H9 (cell line): ENCODE results near the gene MCEMP1. TPM values are rescaled to one million over a fixed set of nuclear protein-coding genes. Genes with fewer than 3 reads are reported as not detected.

ENCODE experiments used
- DNase-seq: peaks from one replicate; pipeline ENCODE4 v3.0.0-alpha.2; 2017
- H2AFZ ChIP-seq: one replicate; pipeline ENCODE4 v1.6.1; 2013; ENCODE audit warnings: mild to moderate bottlenecking, low read length, control low read depth, moderate library complexity
- H2AK5ac ChIP-seq: 2 replicates; pipeline ENCODE4 v1.6.1; 2013; ENCODE audit warnings: low read length, control low read depth, mixed read lengths; ENCODE audit not compliant: insufficient read length
- H2BK120ac ChIP-seq: one replicate; pipeline ENCODE4 v1.6.1; 2013; ENCODE audit warnings: low read depth, mild to moderate bottlenecking, low read length, control low read depth, inconsistent platforms; ENCODE audit not compliant: poor library complexity, severe bottlenecking
- H2BK12ac ChIP-seq: 2 replicates; pipeline ENCODE4 v1.6.1; 2013; ENCODE audit warnings: low read length, control low read depth, mixed read lengths, low read depth; ENCODE audit not compliant: insufficient read length
- H2BK15ac ChIP-seq: 2 replicates; pipeline ENCODE4 v1.6.1; 2013; ENCODE audit warnings: low read depth, low read length, control low read depth
- H2BK20ac ChIP-seq: one replicate; pipeline ENCODE4 v1.6.1; 2013; ENCODE audit warnings: low read depth, mild to moderate bottlenecking, low read length, control low read depth, inconsistent platforms; ENCODE audit not compliant: poor library complexity, severe bottlenecking
- H2BK5ac ChIP-seq: 2 replicates; pipeline ENCODE4 v1.6.1; 2013; ENCODE audit warnings: low read length, control low read depth, mixed read lengths; ENCODE audit not compliant: insufficient read length
- H3K14ac ChIP-seq: 2 replicates; pipeline ENCODE4 v1.6.1; 2013; ENCODE audit warnings: low read length, control low read depth; ENCODE audit not compliant: insufficient read depth
- H3K18ac ChIP-seq: 2 replicates; pipeline ENCODE4 v1.6.1; 2013; ENCODE audit warnings: low read depth, mild to moderate bottlenecking, mixed read lengths, low read length, control low read depth; ENCODE audit not compliant: insufficient read length
- H3K23ac ChIP-seq: 2 replicates; pipeline ENCODE4 v1.6.1; 2013; ENCODE audit warnings: low read length, control low read depth, mixed read lengths, low read depth; ENCODE audit not compliant: insufficient read length
- H3K23me2 ChIP-seq: 2 replicates; pipeline ENCODE4 v1.6.1; 2013; ENCODE audit warnings: low read depth, mild to moderate bottlenecking, mixed read lengths, low read length, control low read depth; ENCODE audit not compliant: insufficient read length, poor library complexity, severe bottlenecking
- H3K27ac ChIP-seq: 2 replicates; pipeline ENCODE4 v1.5.1; 2013; ENCODE audit warnings: low read length, control low read depth, mixed read lengths, low read depth; ENCODE audit not compliant: insufficient read length
- H3K27me3 ChIP-seq: 2 replicates; pipeline ENCODE4 v1.6.1; 2013; ENCODE audit warnings: low read length, control low read depth, inconsistent platforms; ENCODE audit not compliant: insufficient read depth
- H3K4ac ChIP-seq: 2 replicates; pipeline ENCODE4 v1.6.1; 2013; ENCODE audit warnings: low read depth, mild to moderate bottlenecking, control low read depth, inconsistent platforms, low read length, moderate library complexity
- H3K4me1 ChIP-seq: 2 replicates; pipeline ENCODE4 v1.6.1; 2013; ENCODE audit warnings: low read length, control low read depth, inconsistent platforms; ENCODE audit not compliant: insufficient read depth
- H3K4me2 ChIP-seq: 2 replicates; pipeline ENCODE4 v1.6.1; 2013; ENCODE audit warnings: low read length, control low read depth, mixed read lengths; ENCODE audit not compliant: insufficient read length, insufficient read depth
- H3K56ac ChIP-seq: 2 replicates; pipeline ENCODE4 v1.6.1; 2013; ENCODE audit warnings: low read depth, mild to moderate bottlenecking, mixed read lengths, low read length, control low read depth; ENCODE audit not compliant: insufficient read length
- H3K79me1 ChIP-seq: 2 replicates; pipeline ENCODE4 v1.6.1; 2013; ENCODE audit warnings: low read depth, mild to moderate bottlenecking, moderate library complexity, low read length, control low read depth, inconsistent platforms; ENCODE audit not compliant: insufficient read depth, poor library complexity, severe bottlenecking
- H3K79me2 ChIP-seq: 2 replicates; pipeline ENCODE4 v1.6.1; 2013; ENCODE audit warnings: low read length, control low read depth, inconsistent platforms; ENCODE audit not compliant: insufficient read depth
- H3K9ac ChIP-seq: 2 replicates; pipeline ENCODE4 v1.6.1; 2013; ENCODE audit warnings: low read length, control low read depth, mixed read lengths; ENCODE audit not compliant: insufficient read length; ENCODE audit errors: extremely low read depth
- H3K9me3 ChIP-seq: one replicate; pipeline ENCODE4 v1.6.1; 2013; ENCODE audit warnings: low read depth, low read length, inconsistent platforms; ENCODE audit not compliant: control insufficient read depth
- H3T11ph ChIP-seq: one replicate; pipeline ENCODE4 v1.6.1; 2013; ENCODE audit warnings: mild to moderate bottlenecking, low read length, control low read depth, inconsistent platforms
- H4K20me1 ChIP-seq: one replicate; pipeline ENCODE4 v1.6.1; 2013; ENCODE audit not compliant: control insufficient read depth, insufficient read length, insufficient read depth
- H4K5ac ChIP-seq: 2 replicates; pipeline ENCODE4 v1.6.1; 2013; ENCODE audit warnings: low read depth, mild to moderate bottlenecking, mixed read lengths, low read length, control low read depth; ENCODE audit not compliant: insufficient read length
- H4K8ac ChIP-seq: replicated peaks from 2 replicates; pipeline ENCODE4 v1.6.1; 2013; ENCODE audit warnings: low read length, control low read depth, mixed read lengths, low read depth; ENCODE audit not compliant: insufficient read length
- H4K91ac ChIP-seq: 2 replicates; pipeline ENCODE4 v1.6.1; 2013; ENCODE audit warnings: low read depth, mild to moderate bottlenecking, moderate library complexity, mixed read lengths, low read length, control low read depth; ENCODE audit not compliant: insufficient read length
- H3K27ac Mint-ChIP-seq, 3 experiments: 2 replicates in 2 of 3; 3 replicates in 1 of 3; pipeline ENCODE4 v1.8.0; 2020 to 2021; ENCODE audit warnings: mixed read lengths in 3 of 3, mild to moderate bottlenecking in 1 of 3, moderate library complexity in 1 of 3
- H3K27me3 Mint-ChIP-seq: 2 replicates; pipeline ENCODE4 v1.8.0; 2021; ENCODE audit warnings: low read depth, mild to moderate bottlenecking, moderate library complexity, mixed read lengths
- H3K36me3 Mint-ChIP-seq, 3 experiments: 2 replicates in 2 of 3; 3 replicates in 1 of 3; pipeline ENCODE4 v1.8.0; 2020 to 2021; ENCODE audit warnings: low read depth in 3 of 3, mixed read lengths in 3 of 3; ENCODE audit not compliant: insufficient read depth in 1 of 3
- H3K4me1 Mint-ChIP-seq, 2 experiments: 2 replicates each; pipeline ENCODE4 v1.8.0; 2020; ENCODE audit warnings: mixed read lengths in 2 of 2
- H3K4me3 Mint-ChIP-seq, 2 experiments: 2 replicates in 1 of 2; 3 replicates in 1 of 2; pipeline ENCODE4 v1.8.0; 2020 to 2021; ENCODE audit warnings: mild to moderate bottlenecking in 2 of 2, mixed read lengths in 2 of 2, moderate library complexity in 1 of 2
- H3K9me3 Mint-ChIP-seq, 2 experiments: 2 replicates in 1 of 2; 3 replicates in 1 of 2; pipeline ENCODE4 v1.8.0; 2020; ENCODE audit warnings: mild to moderate bottlenecking in 2 of 2, mixed read lengths in 2 of 2, moderate library complexity in 1 of 2
- WGBS: extraction: QIAGEN DNeasy Blood & Tissue Kit; methylation state at CpG from one replicate; pipeline ENCODE4 v1.1.7; 2013; ENCODE audit warnings: missing lambda C conversion rate, low lambda C conversion rate, mixed read lengths; ENCODE audit not compliant: insufficient read length; ENCODE audit errors: extremely low coverage; 5-methylcytosine and 5-hydroxymethylcytosine counted together
- total RNA-seq: library from RNA; stranded (reverse); gene quantifications from 2 replicates; pipeline ENCODE4 v1.2.1, GENCODE V29; 2021
- TF ChIP-seq, protein P1 (sequence below): fragments of 200-600 bp; sonication (generic); conservative IDR thresholded peaks from 3 replicates; pipeline ENCODE4 v1.8.0; 2021; ENCODE audit warnings: antibody characterized with exemption, mild to moderate bottlenecking

The MCEMP1 gene
- total RNA-seq, 1 experiment from 2014 or later, result not detected

DNA sequence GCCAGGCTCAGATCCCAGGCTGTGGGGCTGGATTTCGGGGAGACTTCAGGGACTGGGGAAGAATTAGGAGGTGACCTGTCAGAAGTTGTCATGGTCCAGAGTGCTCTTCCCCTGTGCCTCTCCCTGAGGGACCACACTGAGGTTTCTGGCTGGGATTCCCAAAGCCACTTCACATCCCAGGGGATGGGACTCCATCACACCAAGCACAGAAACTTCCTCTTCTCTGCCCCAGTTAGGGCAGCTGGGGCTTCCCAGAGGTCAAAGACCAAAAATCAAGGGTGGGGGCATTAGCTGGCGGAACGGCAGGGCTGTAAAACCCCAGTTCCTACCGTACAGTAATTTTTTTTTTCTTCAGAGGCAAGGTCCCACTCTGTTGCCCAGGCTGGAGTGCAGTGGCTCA, 17.6 kb downstream of the MCEMP1 start:
- H2BK15ac ChIP-seq, result no peak overlapping the region
- H2BK20ac ChIP-seq, result no peak overlapping the region
- no peaks in the 10 kb centered on the region for H3K23me2 ChIP-seq
- no peak overlapping the region for H3K9ac ChIP-seq
- no peak for DNase-seq
- Mint-ChIP-seq H3K27me3 (peaks cover 47% of the 10 kb centered on the region), H3K4me3 (no peak overlapping the region), H3K27ac (no peak overlapping the region), H3K36me3 (no peaks in the 10 kb centered on the region), H3K9me3 (no peaks in the 10 kb centered on the region), H3K4me1 (peaks cover 5 to 25% of the 10 kb centered on the region in 2 experiments)
- no CpG with 5 or more reads among the region's 4 CpGs for WGBS
- no peaks in the 10 kb centered on the region for H3K27me3 ChIP-seq
- no peak overlapping the region for H2BK12ac ChIP-seq
- no peak overlapping the region for H3K14ac ChIP-seq
- H4K8ac ChIP-seq, result no peak overlapping the region
- no peak overlapping the region for H2AK5ac ChIP-seq
- H4K91ac ChIP-seq, result no peak overlapping the region
- H3T11ph ChIP-seq, result no peak overlapping the region
- no peak overlapping the region for H2AFZ ChIP-seq
- H3K79me1 ChIP-seq, result no peaks in the 10 kb centered on the region
- no peak overlapping the region for H3K4ac ChIP-seq
- H3K23ac ChIP-seq, result no peak overlapping the region
- no peaks in the 10 kb centered on the region; the same call in 1 of the 2 replicates for H3K4me1 ChIP-seq
- TF ChIP-seq, protein P1, sequence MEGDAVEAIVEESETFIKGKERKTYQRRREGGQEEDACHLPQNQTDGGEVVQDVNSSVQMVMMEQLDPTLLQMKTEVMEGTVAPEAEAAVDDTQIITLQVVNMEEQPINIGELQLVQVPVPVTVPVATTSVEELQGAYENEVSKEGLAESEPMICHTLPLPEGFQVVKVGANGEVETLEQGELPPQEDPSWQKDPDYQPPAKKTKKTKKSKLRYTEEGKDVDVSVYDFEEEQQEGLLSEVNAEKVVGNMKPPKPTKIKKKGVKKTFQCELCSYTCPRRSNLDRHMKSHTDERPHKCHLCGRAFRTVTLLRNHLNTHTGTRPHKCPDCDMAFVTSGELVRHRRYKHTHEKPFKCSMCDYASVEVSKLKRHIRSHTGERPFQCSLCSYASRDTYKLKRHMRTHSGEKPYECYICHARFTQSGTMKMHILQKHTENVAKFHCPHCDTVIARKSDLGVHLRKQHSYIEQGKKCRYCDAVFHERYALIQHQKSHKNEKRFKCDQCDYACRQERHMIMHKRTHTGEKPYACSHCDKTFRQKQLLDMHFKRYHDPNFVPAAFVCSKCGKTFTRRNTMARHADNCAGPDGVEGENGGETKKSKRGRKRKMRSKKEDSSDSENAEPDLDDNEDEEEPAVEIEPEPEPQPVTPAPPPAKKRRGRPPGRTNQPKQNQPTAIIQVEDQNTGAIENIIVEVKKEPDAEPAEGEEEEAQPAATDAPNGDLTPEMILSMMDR, result no peak
- H3K4me2 ChIP-seq, result no peak overlapping the region
- no peak overlapping the region for H3K27ac ChIP-seq
- no peaks in the 10 kb centered on the region for H3K9me3 ChIP-seq
- H3K79me2 ChIP-seq, result no peaks in the 10 kb centered on the region
- H3K18ac ChIP-seq, result no peak overlapping the region
- no peak overlapping the region for H3K56ac ChIP-seq
- H4K20me1 ChIP-seq, result peaks cover 2% of the 10 kb centered on the region
- no peak overlapping the region for H2BK120ac ChIP-seq
- no peak overlapping the region for H2BK5ac ChIP-seq
- no peak overlapping the region for H4K5ac ChIP-seq
